Transverse colon (tissue), 4 donors: ENCODE measurements around the gene AAMP. TPM values are rescaled to one million over a fixed set of nuclear protein-coding genes. Genes with fewer than 3 reads are reported as not detected.
A peak's percentile ranks its signal among the peaks of the same experiment; 100 is the strongest.

Source experiments
- DNase-seq: peaks from one replicate; pipeline ENCODE4 v3.0.0-alpha.2; 2019
- H3K27ac ChIP-seq, 4 donors: fragments of 200-600 bp; sonication (generic); 2 replicates each; pipeline ENCODE4 v1.5.1; 2016 to 2018; ENCODE audit warnings: inconsistent platforms in 4 of 4
- H3K27me3 ChIP-seq: fragments of 200-600 bp; sonication (generic); 2 replicates; pipeline ENCODE4 v1.5.1; 2017; ENCODE audit warnings: inconsistent platforms
- H3K36me3 ChIP-seq, 4 donors: fragments of 200-600 bp; sonication (generic); 2 replicates each; pipeline ENCODE4 v1.5.1; 2017 to 2019; ENCODE audit warnings: inconsistent platforms in 4 of 4
- H3K4me1 ChIP-seq, 4 donors: fragments of 200-600 bp; sonication (generic); 2 replicates each; pipeline ENCODE4 v1.5.1; 2017 to 2020; ENCODE audit warnings: inconsistent platforms in 4 of 4
- H3K4me3 ChIP-seq, 4 donors: fragments of 200-600 bp; sonication (generic); 1 replicate in 1 of 4; 2 replicates in 3 of 4; pipeline versions ENCODE4 v1.5.1 to v1.6.1; 2017 to 2019; ENCODE audit warnings: inconsistent platforms in 4 of 4
- H3K9me3 ChIP-seq, 2 donors: fragments of 200-600 bp; sonication (generic); 2 replicates each; pipeline ENCODE4 v1.5.1; 2017 to 2019; ENCODE audit warnings: inconsistent platforms in 2 of 2
- EP300 ChIP-seq: sonication (generic); formaldehyde crosslinking; IDR thresholded peaks from one replicate; pipeline ENCODE4 v1.6.1; 2017; ENCODE audit warnings: antibody characterized with exemption, low read depth
- POLR2A ChIP-seq: fragments of 450-650 bp; IDR thresholded peaks from one replicate; pipeline ENCODE4 v1.6.1; 2016; ENCODE audit warnings: antibody characterized with exemption, mild to moderate bottlenecking, moderate library complexity
- POLR2AphosphoS5 ChIP-seq, 3 donors: sonication (generic); formaldehyde crosslinking; IDR thresholded peaks; one replicate each; pipeline ENCODE4 v1.6.1; 2016; ENCODE audit warnings: antibody characterized with exemption in 3 of 3
- WGBS, 2 donors: methylation state at CpG; one replicate each; pipeline ENCODE4 v1.1.5; 2018; ENCODE audit warnings: low coverage in 1 of 2; 5-methylcytosine and 5-hydroxymethylcytosine counted together
- in situ Hi-C, 4 donors: fragments of 200-750 bp; cut with MboI; loops; one replicate each; pipeline versions ENCODE4 v1.15.0 to v1.15.1; 2017; ENCODE audit warnings: low sequenced_read_pairs in 3 of 4, low pct_ligation_motif_present in 1 of 4, low pct_unique_long_range_greater_than_20kb in 1 of 4
- intact Hi-C: fragments of 100-400 bp; cut with DNase I; formaldehyde crosslinking; loops from one replicate; pipeline ENCODE4 v1.15.1; 2023; ENCODE audit warnings: low total_unique reads
- total RNA-seq, 4 donors: library from RNA; depleted of rRNA; stranded (reverse); fragments of >200 nt; gene quantifications; one replicate each; pipeline ENCODE4 v1.1.0, GENCODE V29; 2016
- TF ChIP-seq, protein P1 (sequence below), 5 experiments: fragments of 200-600 bp in 3 of 5; fragments of 450-650 bp in 2 of 5; sonication (generic) in 3 of 5; IDR thresholded peaks; 1 replicate in 2 of 5; 2 replicates in 3 of 5; pipeline ENCODE4 v1.5.1; 2016 to 2017; ENCODE audit warnings: antibody characterized with exemption in 5 of 5, inconsistent platforms in 3 of 5, mild to moderate bottlenecking in 2 of 5, moderate library complexity in 1 of 5

The AAMP gene
- total RNA-seq, 4 donors from 2014 or later = 96.9 to 466 (median 174) TPM

DNA sequence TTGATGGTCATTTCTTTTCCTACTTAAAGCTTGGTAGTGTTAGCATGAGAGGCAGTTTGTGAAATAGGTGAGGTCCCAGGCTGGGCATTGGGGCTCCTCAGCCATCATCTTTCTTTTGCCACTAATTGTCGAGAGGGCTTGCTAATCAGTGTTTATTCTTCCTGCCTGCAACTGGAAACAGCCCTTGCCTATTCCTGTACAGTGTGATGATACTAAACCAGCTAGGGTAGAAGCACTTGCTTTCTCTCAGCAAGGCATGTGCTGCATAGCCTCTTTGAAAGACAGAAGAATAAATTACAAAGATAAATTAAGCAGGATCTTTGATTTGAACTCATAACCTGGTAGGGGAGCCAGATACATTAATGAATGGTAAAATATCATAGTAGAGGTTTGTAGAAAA lies 25.7 kb downstream of the AAMP start:
- no peak for DNase-seq
- H3K4me3 ChIP-seq = no peak overlapping the region
- no peak overlapping the region for H3K27ac ChIP-seq
- no peaks in the 10 kb centered on the region for H3K27me3 ChIP-seq
- intact Hi-C loops = no loop called here
- 60 to 73% methylated on average over 1 of the region's 1 CpG for WGBS, 2 donors
- peaks cover 0 to 2% (median 0%) of the 10 kb centered on the region in 4 donors for H3K4me1 ChIP-seq
- TF ChIP-seq POLR2AphosphoS5 (IDR thresholded peaks at IDR 0.05) (no peak), POLR2A (no peak), EP300 (no peak)
- TF ChIP-seq, protein P1, sequence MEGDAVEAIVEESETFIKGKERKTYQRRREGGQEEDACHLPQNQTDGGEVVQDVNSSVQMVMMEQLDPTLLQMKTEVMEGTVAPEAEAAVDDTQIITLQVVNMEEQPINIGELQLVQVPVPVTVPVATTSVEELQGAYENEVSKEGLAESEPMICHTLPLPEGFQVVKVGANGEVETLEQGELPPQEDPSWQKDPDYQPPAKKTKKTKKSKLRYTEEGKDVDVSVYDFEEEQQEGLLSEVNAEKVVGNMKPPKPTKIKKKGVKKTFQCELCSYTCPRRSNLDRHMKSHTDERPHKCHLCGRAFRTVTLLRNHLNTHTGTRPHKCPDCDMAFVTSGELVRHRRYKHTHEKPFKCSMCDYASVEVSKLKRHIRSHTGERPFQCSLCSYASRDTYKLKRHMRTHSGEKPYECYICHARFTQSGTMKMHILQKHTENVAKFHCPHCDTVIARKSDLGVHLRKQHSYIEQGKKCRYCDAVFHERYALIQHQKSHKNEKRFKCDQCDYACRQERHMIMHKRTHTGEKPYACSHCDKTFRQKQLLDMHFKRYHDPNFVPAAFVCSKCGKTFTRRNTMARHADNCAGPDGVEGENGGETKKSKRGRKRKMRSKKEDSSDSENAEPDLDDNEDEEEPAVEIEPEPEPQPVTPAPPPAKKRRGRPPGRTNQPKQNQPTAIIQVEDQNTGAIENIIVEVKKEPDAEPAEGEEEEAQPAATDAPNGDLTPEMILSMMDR (IDR thresholded peaks at IDR 0.05) = no peak
- no peaks in the 10 kb centered on the region for H3K9me3 ChIP-seq
- peaks cover 0 to 87% (median 37%) of the 10 kb centered on the region in 4 donors for H3K36me3 ChIP-seq
- in situ Hi-C loops = no loop called here

DNA sequence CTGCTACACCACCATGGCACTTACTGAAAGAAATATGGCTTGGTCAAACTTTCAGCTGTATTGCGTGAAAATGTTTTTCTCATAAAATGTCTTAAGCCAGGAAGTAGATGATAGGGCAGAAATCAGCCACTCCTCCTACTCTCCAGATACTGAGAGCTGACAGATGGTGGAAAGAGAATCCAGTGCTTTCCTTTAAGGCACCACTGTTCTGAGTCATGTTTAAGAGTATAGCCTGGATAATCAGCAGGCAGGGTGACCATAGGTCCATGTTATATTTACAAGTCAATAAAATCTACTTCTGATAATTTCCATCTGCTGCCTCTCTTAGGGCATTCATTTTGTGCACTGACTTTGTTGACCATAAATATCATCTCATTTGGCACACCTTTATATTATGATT lies 31.1 kb downstream of the AAMP start:
- Histone ChIP-seq H3K4me3 (no peak overlapping the region), H3K9me3 (no peaks in the 10 kb centered on the region), H3K4me1 (peaks cover 0 to 7% (median 1%) of the 10 kb centered on the region in 4 donors), H3K36me3 (peaks cover 0 to 81% (median 31%) of the 10 kb centered on the region in 4 donors), H3K27me3 (no peaks in the 10 kb centered on the region), H3K27ac (peak overlapping the region in 3 of 4 donors; percentile 10 to 53 (median 39))
- intact Hi-C loops (no loop called here), in situ Hi-C loops (no loop called here)
- peak in 1 of 3 donors; percentile 5 for TF ChIP-seq POLR2AphosphoS5 (IDR thresholded peaks at IDR 0.05)
- TF ChIP-seq, protein P1 (IDR thresholded peaks at IDR 0.05) = no peak
- no peak for DNase-seq
- WGBS, 2 donors = 71 to 100% methylated on average over 1 of the region's 1 CpG

DNA sequence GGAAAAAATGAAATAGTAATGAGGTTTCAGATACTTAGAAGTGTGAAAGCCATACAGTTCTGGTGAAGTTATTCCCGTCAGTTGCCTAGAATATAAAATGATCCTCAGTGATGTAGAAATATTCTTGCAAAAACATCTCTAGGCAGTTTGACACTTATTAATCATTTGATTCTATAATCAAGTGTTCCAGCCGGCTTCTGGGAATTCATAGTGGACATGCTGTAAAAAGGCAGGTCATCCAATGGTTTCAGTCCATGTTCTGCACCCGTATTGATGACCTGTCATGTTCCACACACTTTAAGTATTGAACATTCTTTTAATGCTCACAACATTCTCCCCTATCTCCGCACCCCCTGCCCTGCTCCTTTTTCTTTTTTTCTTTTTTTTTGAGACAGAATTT lies 33.1 kb downstream of the AAMP start:
- Histone ChIP-seq H3K27me3 (no peaks in the 10 kb centered on the region), H3K4me3 (no peak overlapping the region), H3K4me1 (peaks cover 0 to 15% (median 0%) of the 10 kb centered on the region in 4 donors), H3K36me3 (peaks cover 0 to 76% (median 30%) of the 10 kb centered on the region in 4 donors), H3K9me3 (no peaks in the 10 kb centered on the region), H3K27ac (no peak overlapping the region)
- DNase-seq = no peak
- WGBS, 2 donors = 90 to 94% methylated on average over 2 to 4 of the region's 4 CpGs
- in situ Hi-C loops (no loop called here), intact Hi-C loops (no loop called here)
- TF ChIP-seq, protein P1 (IDR thresholded peaks at IDR 0.05) = no peak

GRCh38 chr2:218235017-218235416 lies 34.9 kb downstream of the AAMP start:
- no peak overlapping the region for H3K27ac ChIP-seq
- no peak for DNase-seq
- peaks cover 0 to 68% (median 23%) of the 10 kb centered on the region in 4 donors for H3K36me3 ChIP-seq
- WGBS, 2 donors = 98 to 100% methylated on average over 2 of the region's 2 CpGs
- H3K27me3 ChIP-seq = no peaks in the 10 kb centered on the region
- in situ Hi-C loops = no loop called here
- TF ChIP-seq EP300 = no peak
- TF ChIP-seq POLR2AphosphoS5 (IDR thresholded peaks at IDR 0.05) = no peak
- TF ChIP-seq, protein P1 (IDR thresholded peaks at IDR 0.05) = no peak
- TF ChIP-seq POLR2A = no peak
- H3K4me1 ChIP-seq = peaks cover 12 to 32% (median 16%) of the 10 kb centered on the region in 4 donors
- intact Hi-C loops = no loop called here
- H3K9me3 ChIP-seq = no peaks in the 10 kb centered on the region
- H3K4me3 ChIP-seq = no peak overlapping the region
